Measurements from ENCODE around the gene P2RY2.

Gene P2RY2

DNA sequence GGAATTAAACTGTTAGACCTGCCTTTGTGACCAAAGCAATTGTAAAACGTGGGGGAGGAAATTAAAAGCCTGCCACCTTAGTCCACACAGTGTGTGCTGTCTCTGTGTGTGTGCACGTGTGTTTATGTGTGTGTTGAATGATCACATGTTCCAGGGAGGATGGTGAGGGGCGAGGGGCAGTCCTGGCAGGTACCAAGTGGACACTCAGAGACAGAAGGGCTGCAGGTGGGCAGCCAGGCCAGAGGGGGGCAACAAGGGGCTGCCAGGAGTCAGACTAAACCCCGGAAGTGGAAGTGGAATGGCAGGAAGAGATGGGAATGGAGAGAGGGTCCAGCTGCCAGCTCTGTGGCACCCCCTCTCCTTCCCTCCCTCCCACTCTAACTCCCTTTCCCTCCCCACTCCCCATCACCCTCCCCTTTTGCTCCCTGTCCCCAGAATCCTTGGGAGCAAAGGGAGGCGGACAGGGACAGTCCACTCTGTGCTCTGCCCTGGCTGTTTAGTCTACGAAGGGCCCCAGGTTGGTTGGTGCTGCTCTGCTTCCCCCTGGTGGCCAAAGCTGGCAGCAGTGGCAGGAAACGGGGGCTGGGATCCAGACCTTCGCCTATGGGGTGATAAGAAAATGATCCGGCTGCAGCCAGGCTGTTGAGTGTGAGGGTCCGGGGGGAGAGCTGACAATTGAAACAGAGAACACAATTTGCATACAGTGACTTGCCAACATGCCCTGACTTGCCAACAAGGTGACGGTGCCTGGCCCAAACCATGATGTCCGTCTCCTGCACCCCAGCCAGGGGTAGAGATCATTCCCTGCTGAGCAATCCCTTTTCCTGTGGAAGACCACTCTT, 24.4 kb downstream of the P2RY2 start:
- DNase-seq (ENCODE audit: low spot score) = peak; percentile 86

- DNase-seq (ENCODE audit: low spot score) = no peak
These were observed 25.0 kb downstream of the P2RY2 start for GRCh38 chr11:73243093-73243485.

- no peak for DNase-seq (ENCODE audit: low spot score)
These were observed 26.6 kb downstream of the P2RY2 start for GRCh38 chr11:73244589-73245240.

DNA sequence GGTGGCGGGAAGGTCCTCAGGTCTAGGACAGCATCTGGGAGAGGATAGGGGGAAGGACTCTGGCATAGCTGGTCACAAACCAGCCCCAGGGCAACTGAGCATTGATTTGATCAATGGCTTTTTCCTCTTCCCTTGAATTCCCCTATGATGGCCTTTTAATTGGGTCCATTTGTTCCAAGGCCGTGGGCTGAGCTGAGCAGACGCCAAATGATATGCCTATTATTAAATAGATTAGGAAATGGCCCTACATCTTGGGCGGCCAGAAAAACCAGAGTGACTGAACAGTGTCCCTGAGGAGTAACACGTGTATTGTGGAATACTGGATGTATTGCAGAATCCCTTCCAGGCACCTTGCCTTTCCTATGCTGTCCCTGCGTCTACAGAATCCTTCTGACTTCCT, 27.4 kb downstream of the P2RY2 start:
- no peak for DNase-seq (ENCODE audit: low spot score)

GRCh38 chr11:73246303-73246702, 28.2 kb downstream of the P2RY2 start:
- DNase-seq (ENCODE audit: low spot score) = no peak

DNA sequence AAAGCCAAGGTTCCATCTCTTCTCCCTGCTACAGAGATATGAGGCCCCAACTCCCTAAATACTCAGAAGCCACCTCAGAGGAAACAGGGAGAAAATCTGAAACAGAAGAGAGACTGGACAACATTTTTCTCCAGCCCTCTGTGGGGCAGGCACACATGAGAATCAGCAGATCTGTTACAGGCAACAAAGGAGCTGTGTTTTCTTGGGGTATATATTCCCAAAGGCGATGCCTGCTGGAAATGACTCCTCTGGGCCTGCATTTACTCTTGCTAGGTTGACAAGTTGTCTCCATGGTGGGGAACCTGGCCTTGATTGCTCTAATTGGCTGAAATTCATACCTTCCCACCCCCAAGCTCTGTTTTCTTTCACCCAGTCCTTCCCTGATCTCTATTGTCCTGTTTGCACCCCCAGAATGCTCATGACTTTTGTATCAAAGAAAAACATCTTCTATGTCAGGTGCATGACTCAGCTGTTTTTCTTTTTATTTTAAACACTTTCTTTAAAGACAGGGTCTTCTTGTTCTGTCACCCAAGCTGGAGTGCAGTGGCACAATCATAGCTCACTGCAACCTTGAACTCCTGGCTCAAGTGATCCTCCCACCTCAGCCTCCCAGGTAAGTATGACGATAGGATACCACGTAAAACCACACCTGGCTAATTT, 30.6 kb downstream of the P2RY2 start:
- DNase-seq (ENCODE audit: low spot score) = no peak

DNA sequence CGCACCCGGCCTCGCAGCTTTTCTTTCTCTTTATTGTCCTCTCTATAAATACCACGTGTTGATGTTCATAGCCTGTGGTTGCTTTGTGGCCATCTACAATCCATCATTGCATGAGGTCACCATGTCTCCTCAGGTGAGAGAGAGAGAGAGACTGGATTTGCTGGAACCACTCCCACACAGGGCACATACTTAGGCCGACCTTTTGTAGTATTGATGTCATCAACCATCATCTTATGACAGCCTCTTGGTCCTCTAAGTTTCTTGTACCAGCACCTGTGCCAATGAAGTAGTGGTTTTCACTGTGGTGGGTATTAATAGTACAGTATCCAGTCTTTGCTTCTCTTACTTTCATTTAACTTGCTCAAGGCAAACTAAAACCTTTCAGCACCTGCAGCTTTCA, 31.2 kb downstream of the P2RY2 start:
- DNase-seq (ENCODE audit: low spot score) = no peak

DNA sequence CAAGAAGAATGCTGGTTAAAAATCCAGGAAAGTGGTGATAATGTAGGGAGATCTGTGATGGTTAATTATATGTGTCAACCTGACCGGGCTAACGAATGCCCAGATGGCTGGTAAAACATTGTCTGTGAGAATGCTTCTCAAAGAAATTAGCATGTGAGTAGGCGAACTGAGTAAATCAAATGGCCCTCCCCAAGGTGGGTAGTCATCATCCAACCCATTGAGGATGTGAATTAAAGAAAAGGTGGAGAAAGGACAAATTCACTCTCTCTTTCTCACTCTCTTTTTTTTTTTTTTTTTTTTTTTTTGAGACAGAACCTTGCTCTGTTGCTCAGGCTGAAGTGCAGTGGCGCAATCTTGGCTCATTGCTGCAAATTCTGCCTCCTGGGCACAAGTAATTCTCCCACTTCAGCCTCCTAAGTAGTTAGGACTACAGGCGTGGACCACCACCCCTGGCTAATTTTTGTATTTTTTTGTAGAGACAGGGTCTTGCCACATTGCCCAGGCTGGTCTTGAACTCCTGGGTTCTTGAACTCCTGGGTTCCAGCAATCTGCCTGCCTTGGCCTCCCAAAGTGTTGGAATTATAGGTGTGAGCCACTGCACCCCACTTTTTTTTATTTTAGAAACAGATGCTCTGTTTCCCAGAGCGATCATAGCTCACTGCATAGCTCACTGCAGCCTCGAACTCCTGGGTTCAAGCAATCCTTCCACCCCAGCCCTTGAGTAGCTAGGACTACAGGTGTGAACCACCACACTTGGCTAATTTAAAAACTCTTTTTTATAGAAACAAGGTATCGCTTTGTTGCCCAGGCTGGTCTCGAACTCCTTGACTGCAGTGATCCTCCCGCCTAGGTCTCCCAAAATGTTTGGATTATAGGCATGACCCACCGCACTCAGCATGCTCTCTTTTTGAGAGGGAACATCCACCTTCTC, 32.0 kb downstream of the P2RY2 start:
- DNase-seq (ENCODE audit: low spot score) = no peak

GRCh38 chr11:73252577-73253191, 34.6 kb downstream of the P2RY2 start:
- DNase-seq (ENCODE audit: low spot score) = peak; percentile 46

GRCh38 chr11:73257342-73258103, 39.4 kb downstream of the P2RY2 start:
- no peak for DNase-seq (ENCODE audit: low spot score)

GRCh38 chr11:73258104-73259035, 40.3 kb downstream of the P2RY2 start:
- no peak for DNase-seq (ENCODE audit: low spot score)

GRCh38 chr11:73259406-73260126, 41.5 kb downstream of the P2RY2 start:
- DNase-seq (ENCODE audit: low spot score) = no peak

DNA sequence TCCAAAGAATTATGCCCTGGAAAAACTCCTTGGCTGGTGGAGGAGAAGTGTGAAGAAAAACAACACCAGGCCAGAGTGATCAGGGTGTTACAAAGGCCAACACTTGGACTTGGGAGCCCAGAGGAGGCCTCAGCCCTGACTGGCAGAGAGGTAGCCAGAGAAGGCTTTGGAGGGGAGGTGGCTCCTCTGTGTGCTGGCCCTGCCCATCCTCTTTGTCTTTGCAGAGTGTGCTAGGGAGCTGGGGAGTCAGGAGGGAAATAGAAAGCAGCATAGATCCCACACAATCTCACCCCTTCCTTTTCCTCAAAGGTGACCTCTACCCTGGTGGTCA, 42.0 kb downstream of the P2RY2 start:
- DNase-seq (ENCODE audit: low spot score) = no peak

- DNase-seq (ENCODE audit: low spot score) = no peak
These were observed 44.9 kb downstream of the P2RY2 start for GRCh38 chr11:73262851-73263495.

DNA sequence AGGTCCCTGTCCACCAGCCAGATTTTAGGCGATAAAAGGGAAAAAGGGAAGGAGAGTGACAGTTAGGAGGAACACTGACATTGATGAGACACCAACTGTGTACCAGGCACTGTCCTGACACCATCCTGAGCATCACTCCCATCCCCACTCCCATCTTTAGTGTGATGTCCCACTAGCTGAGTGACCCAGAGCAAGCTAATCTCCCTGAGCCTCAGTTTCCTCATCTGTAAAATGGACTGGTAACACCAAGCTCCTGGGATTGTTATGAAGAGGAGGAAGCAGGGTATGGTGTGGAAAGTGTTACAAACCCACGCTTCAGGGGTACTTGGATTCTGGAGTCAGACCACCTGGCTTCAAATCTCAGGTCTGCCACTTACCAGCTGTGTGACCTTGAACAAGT, 45.6 kb downstream of the P2RY2 start:
- DNase-seq (ENCODE audit: low spot score) = no peak

GRCh38 chr11:73265278-73265810, 47.3 kb downstream of the P2RY2 start:
- no peak for DNase-seq (ENCODE audit: low spot score)

GRCh38 chr11:73265853-73266645, 48.0 kb downstream of the P2RY2 start:
- no peak for DNase-seq (ENCODE audit: low spot score)
